Measurements from ENCODE around the gene ZNF746.

DNA sequence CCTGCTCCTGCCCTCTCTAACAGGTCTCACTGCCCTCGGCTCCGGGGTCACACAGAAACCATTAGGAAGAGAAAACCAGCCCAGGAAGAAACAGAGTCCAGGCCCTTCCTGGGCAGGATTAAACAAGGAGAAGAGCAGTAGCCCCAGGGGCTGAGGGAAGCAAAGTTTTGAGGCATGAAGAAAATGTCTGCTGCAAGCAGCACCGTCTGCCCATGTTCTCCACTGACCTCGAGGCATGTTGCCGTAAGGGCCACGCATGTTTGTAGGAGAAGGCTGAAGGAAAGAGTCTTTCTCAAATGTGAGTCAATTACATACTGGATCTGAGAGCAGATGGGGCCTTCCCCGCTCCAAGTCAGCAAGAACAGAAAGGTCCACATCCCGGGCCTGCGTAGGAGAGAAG, 4.2 kb downstream of the ZNF746 start:
- no peak for TF ChIP-seq POLR2A (IDR thresholded peaks at IDR 0.05)
- TF ChIP-seq, protein P1, sequence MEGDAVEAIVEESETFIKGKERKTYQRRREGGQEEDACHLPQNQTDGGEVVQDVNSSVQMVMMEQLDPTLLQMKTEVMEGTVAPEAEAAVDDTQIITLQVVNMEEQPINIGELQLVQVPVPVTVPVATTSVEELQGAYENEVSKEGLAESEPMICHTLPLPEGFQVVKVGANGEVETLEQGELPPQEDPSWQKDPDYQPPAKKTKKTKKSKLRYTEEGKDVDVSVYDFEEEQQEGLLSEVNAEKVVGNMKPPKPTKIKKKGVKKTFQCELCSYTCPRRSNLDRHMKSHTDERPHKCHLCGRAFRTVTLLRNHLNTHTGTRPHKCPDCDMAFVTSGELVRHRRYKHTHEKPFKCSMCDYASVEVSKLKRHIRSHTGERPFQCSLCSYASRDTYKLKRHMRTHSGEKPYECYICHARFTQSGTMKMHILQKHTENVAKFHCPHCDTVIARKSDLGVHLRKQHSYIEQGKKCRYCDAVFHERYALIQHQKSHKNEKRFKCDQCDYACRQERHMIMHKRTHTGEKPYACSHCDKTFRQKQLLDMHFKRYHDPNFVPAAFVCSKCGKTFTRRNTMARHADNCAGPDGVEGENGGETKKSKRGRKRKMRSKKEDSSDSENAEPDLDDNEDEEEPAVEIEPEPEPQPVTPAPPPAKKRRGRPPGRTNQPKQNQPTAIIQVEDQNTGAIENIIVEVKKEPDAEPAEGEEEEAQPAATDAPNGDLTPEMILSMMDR (IDR thresholded peaks at IDR 0.05): no peak
